ENCODE data around the gene SMIM38.
A peak's percentile ranks its signal among the peaks of the same experiment; 100 is the strongest.

SMIM38 gene

GRCh38 chr11:69193151-69193550 is 37.4 kb downstream of the SMIM38 start:
- DNase-seq (no peak), ATAC-seq (no peak)
- Mint-ChIP-seq H3K4me1 (no peaks in the 10 kb centered on the region), H3K27ac (no peak overlapping the region), H3K27me3 (no peaks in the 10 kb centered on the region), H3K9me3 (peaks cover 20 to 30% of the 10 kb centered on the region in 2 donors), H3K4me3 (no peak overlapping the region)

DNA sequence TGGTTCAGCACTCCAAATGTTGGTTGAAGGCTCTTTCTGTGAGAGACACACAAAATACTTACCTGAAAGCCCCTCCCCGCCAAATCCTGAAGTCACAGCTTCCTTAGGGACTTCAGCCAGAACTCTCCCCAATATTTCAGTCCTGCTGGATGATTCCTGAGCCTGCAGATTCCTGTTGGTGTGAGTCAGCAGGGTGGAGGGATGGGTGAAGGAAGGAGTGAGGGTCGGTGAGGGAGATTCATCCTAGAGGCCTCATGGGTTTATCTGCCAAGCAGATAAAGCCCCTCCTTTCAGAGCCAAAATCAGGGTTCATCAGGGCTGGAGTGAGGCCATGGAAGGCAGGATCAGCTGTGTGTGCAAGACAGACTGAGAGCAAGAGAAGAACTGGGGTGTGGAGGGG is 37.9 kb downstream of the SMIM38 start:
- Mint-ChIP-seq H3K4me1 (no peaks in the 10 kb centered on the region), H3K27me3 (no peaks in the 10 kb centered on the region), H3K4me3 (no peak overlapping the region), H3K27ac (no peak overlapping the region), H3K9me3 (peaks cover 16 to 25% of the 10 kb centered on the region in 2 donors)
- ATAC-seq (no peak), DNase-seq (no peak)

GRCh38 chr11:69194396-69194795 is 38.7 kb downstream of the SMIM38 start:
- H3K27ac Mint-ChIP-seq, result no peak overlapping the region
- H3K27me3 Mint-ChIP-seq, result no peaks in the 10 kb centered on the region
- H3K4me3 Mint-ChIP-seq, result no peak overlapping the region
- ATAC-seq, result no peak
- H3K9me3 Mint-ChIP-seq, result peaks cover 10 to 17% of the 10 kb centered on the region in 2 donors
- peaks cover 5% of the 10 kb centered on the region for H3K4me1 Mint-ChIP-seq
- DNase-seq, result no peak

GRCh38 chr11:69194956-69195355 is 39.2 kb downstream of the SMIM38 start:
- no peak for DNase-seq
- ATAC-seq, result no peak
- H3K27ac Mint-ChIP-seq, result no peak overlapping the region
- H3K4me3 Mint-ChIP-seq, result no peak overlapping the region
- peaks cover 9% of the 10 kb centered on the region for H3K4me1 Mint-ChIP-seq
- peaks cover 10 to 13% of the 10 kb centered on the region in 2 donors for H3K9me3 Mint-ChIP-seq
- no peaks in the 10 kb centered on the region for H3K27me3 Mint-ChIP-seq

DNA sequence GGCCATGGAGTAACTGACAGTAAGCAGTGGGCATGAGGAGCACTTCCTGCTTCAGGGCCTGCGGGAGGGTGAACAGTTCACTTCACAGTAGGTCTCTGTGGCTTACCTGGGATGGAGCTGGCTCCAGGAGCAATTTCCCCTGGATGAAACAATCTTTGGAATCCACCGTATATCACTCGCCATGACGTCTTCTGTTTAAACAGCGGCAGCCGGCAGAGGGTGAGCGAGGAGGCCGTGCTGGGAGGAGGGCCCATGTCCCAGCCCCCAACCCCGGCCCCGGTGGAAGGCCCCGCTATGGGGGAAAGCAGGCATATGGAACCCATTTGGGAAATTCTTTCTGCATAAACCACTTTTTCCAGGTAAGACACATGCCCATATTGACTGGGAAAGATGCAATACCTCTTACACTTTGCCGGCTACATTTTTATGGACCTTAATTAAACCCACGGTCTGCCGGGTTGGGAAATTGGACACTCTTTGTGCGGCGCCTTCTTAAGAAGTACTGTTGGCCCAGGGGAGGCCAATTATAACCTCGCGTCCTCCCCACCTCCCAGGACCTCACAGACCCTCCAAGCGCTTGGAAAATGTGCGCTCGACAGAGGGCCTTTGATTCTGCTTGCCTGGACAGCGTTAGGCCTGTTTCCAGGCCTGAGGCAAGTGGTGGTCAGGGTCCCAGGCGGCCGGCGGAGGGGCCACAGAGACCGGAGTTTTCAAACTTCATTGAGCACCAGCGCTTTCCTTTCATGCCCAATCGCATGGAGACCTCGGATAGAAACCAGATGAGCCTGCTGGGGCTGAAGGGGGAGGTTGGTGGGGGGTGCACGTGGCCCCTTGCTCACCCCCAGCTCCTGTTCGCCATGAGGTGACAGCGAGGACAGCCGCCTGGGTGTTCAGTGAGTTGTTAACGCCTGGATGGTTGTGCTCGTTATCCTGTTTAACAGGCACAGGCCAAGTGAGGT is 40.4 kb downstream of the SMIM38 start:
- no peak for ATAC-seq
- peaks cover 9% of the 10 kb centered on the region for H3K4me1 Mint-ChIP-seq
- H3K27me3 Mint-ChIP-seq, result no peaks in the 10 kb centered on the region
- no peak for DNase-seq
- peaks cover 10 to 13% of the 10 kb centered on the region in 2 donors for H3K9me3 Mint-ChIP-seq
- H3K27ac Mint-ChIP-seq, result no peak overlapping the region
- no peak overlapping the region for H3K4me3 Mint-ChIP-seq

GRCh38 chr11:69196783-69197169 is 41.0 kb downstream of the SMIM38 start:
- DNase-seq, result no peak
- Mint-ChIP-seq H3K9me3 (peaks cover 10 to 13% of the 10 kb centered on the region in 2 donors), H3K4me1 (peaks cover 9% of the 10 kb centered on the region), H3K4me3 (no peak overlapping the region), H3K27me3 (no peaks in the 10 kb centered on the region), H3K27ac (no peak overlapping the region)
- ATAC-seq, result no peak

DNA sequence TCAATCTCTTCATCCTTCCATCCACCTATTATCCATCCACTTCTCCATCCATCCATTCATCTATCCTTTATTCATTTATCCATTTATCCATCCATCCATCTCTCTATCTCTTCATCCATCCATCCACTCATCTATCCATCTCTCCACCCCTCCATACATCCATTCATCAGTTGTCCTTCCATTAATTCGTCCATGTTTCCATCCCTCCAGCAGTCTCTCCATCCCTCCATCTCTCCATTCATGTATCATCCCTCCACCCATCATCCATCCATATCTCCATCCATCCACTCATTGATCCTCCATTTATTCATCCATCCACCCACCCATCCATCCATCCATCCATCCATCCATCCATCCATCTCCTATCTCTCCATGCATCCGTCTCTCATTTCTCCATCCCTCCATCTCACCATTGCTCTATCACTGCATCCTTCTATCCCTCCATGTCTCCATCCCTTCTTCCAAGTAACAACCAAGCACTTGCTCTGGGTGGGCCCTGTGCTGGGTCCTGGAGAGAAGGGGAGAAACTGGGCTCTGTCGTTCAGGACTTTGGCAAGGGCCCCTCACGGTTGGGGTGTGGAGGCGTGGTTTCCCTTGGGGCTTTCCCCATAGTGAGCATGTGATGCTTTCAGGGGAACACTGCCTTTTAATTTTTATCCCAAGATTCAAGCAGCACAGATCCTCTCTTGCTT is 43.3 kb downstream of the SMIM38 start:
- ATAC-seq, result no peak
- no peak overlapping the region for H3K4me3 Mint-ChIP-seq
- peaks cover 9% of the 10 kb centered on the region for H3K4me1 Mint-ChIP-seq
- H3K27ac Mint-ChIP-seq, result no peak overlapping the region
- H3K9me3 Mint-ChIP-seq, result peaks cover 10 to 12% of the 10 kb centered on the region in 2 donors
- DNase-seq, result no peak
- H3K27me3 Mint-ChIP-seq, result no peaks in the 10 kb centered on the region

DNA sequence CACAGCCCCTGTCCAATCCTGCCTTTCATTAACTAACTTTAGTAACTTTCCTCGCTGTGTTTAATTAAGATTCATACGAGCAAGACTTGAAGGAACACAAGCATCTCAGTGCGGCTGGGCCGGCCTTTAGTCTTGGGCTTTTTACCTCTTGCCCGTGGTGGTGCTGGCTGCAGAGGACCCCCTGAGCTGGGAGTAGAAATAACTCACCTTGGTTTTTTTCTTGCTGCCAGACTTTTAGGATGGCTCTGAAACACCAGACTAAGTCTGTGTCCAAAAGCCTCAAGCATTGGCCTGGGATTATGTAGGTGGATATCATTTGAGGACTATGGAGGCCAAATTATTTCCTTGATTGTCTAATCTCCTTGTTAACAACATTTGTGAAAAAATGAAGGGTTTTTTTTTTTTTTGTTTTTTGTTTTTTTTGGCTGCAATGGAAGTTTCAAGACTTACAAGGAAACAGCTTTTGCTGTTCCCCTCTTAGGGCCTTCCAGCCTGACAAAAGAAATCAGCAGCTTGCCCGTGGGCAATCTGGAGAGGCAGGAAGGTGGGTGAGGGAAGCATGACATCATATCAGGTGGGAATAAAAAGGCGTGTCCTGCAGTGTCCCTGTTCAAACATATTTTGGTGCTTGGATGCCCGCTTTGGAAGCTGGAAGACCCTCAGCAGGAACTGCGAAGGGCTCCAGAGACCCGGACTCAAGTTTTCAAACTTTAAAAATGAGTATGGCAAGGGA is 44.0 kb downstream of the SMIM38 start:
- H3K27ac Mint-ChIP-seq, result peak overlapping the region in 1 of 2 donors; percentile 35
- H3K4me3 Mint-ChIP-seq, result no peak overlapping the region
- ATAC-seq, result no peak

DNA sequence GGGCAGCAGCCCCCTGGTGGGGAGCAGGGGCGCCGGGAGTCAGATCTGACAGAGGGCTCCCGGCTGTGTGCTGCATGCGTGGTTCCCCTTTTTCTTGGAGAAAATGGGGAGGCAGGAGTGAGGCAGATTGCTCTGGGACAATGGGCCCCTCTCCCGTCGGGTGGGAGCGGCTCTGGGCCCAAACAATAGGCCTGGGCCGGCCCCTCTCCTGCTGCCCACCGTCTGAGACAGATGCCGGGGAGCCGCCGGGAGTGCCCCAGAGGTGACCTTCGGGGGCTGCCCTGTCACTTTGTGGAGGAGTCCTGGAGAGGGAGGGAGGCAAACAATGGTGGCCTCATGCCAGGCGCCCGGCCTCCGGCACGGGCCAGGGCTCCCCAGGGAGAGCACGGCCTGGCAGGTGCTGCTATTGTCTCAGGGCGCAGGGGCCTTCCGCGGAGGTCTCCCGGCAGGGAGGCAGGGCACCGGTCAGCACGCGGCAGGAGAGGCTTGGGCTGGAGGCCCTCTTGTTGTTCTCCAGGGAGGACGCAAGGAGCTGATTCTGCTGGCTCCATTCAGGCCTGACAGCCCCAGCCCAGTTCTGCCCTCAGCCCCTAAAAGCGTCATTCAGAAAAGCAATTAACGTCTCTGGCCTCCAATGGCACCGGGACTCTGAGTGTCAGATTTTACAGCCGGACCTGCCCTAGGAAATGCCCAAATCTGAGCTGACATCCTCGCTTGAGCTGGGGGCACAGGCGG is 44.8 kb downstream of the SMIM38 start:
- Mint-ChIP-seq H3K9me3 (no peaks in the 10 kb centered on the region), H3K4me1 (peaks cover 9% of the 10 kb centered on the region), H3K4me3 (no peak overlapping the region), H3K27ac (no peak overlapping the region), H3K27me3 (no peaks in the 10 kb centered on the region)
- no peak for DNase-seq
- ATAC-seq, result no peak

More for the DNA sequence above, 44.0 kb downstream of the SMIM38 start:
- Mint-ChIP-seq H3K4me1 (peaks cover 9% of the 10 kb centered on the region), H3K9me3 (peaks cover 4 to 5% of the 10 kb centered on the region in 2 donors), H3K27me3 (no peaks in the 10 kb centered on the region)
- no peak for DNase-seq

DNA sequence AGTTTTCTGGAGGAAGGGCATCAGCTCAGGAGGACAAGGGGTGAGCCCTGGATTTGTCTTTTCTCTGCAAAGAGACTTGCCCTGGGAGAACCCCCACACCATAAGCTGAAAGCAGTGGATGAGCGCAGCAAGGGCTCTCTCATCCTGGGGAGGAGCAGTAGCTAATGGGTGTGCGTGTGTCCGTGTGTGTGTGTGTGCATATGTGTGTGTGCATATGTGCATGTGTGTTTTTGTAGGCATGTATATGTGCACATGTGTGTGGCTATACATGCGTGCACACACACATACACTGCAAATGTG is 45.3 kb downstream of the SMIM38 start:
- DNase-seq, result no peak
- Mint-ChIP-seq H3K27me3 (no peaks in the 10 kb centered on the region), H3K4me1 (peaks cover 9% of the 10 kb centered on the region), H3K4me3 (no peak overlapping the region), H3K9me3 (no peaks in the 10 kb centered on the region), H3K27ac (no peak overlapping the region)
- no peak for ATAC-seq

DNA sequence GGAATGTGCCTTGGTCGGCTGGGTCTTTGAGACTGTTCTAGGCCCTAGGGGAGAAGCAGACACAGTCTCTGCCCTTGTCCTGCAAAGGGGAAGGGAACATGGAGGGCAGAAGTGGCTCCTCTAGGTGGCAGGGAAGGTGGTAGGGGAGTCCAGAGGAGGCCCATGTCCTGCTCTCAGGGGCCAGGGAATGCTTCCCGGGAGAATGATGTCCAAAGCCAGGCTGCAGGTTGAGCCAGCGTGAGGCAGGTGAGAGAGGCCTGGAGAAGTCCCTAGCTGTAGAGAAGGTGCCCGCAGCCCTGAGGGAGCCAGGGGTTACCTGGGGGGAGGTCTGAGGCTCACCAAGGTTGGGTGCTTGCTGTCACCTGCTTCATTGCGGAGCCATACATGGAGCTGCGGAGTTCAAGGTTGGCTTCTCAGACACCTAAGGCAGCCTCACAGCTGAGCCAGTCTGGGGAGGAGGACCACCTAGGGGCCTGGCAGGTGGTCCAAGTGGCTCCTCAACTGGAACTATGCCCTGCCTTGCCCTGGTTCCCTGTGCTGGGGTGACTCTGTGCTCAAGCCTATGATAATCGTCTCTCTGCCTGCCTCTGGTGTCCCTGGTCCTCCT is 46.1 kb downstream of the SMIM38 start:
- Mint-ChIP-seq H3K27me3 (no peaks in the 10 kb centered on the region), H3K9me3 (no peaks in the 10 kb centered on the region), H3K27ac (peak overlapping the region in 1 of 2 donors; percentile 11), H3K4me1 (peaks cover 9% of the 10 kb centered on the region), H3K4me3 (no peak overlapping the region)
- DNase-seq (no peak), ATAC-seq (no peak)

DNA sequence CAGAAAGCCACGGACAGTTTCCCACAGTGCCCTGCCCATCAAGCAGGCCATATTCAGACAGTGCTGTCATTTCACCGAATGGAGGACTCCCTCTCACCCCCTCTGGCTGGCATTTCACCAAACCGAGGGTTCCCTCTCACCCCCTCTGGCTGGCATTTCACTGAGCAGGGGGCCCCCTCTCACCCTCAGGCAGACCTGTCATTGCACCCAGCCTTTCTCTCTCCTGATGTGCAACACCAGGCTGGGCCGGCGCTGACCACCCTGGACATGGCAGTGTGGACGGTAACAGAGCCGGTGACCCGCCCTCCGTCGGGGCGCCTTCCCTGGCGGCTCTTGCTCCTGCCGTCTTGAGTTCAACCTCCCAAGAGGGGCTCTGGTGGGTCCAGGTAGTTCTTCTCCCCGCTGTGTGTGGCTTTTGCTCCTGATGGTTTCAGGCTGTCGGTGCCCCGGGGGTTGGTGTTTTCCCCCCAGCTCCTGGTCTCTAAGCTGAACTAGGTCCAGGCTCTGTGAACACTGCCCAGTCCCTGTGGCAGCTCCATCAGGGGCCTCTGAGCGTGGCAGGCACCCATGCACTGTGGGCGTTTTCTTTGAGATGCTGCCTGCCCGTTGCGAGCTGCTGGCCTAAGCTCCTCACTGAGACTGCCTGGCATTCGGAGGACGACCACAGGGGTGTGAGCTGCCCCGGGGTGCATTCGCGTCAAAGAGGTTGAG is 46.9 kb downstream of the SMIM38 start:
- no peaks in the 10 kb centered on the region for H3K9me3 Mint-ChIP-seq
- no peak for DNase-seq
- peaks cover 9% of the 10 kb centered on the region for H3K4me1 Mint-ChIP-seq
- no peaks in the 10 kb centered on the region for H3K27me3 Mint-ChIP-seq
- no peak overlapping the region for H3K4me3 Mint-ChIP-seq
- ATAC-seq, result no peak
- H3K27ac Mint-ChIP-seq, result no peak overlapping the region

DNA sequence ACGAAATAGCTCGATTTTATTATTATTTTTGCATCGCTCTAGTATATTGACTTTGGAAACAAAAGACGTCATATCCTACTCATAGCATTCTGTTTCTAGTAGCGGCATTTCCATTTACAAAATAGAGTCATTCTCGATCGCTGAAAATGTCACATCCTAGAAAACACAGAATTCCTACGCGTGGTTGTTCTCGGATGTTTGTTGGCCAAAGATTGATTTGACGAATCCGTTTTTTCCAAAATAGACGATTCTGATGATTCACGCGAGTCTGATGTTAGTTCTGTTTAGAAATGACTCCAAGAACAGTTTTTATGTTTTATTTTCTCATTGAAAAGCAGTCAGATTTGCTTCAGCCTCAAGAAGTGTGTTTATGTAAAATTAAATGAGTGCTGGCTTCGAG is 47.6 kb downstream of the SMIM38 start:
- DNase-seq (no peak), ATAC-seq (no peak)
- Mint-ChIP-seq H3K27me3 (no peaks in the 10 kb centered on the region), H3K4me1 (peaks cover 9% of the 10 kb centered on the region), H3K4me3 (no peak overlapping the region), H3K27ac (no peak overlapping the region), H3K9me3 (peaks cover 4% of the 10 kb centered on the region in 2 donors)

GRCh38 chr11:69203901-69204245 is 48.1 kb downstream of the SMIM38 start:
- ATAC-seq (no peak), DNase-seq (no peak)
- Mint-ChIP-seq H3K4me3 (no peak overlapping the region), H3K9me3 (peaks cover 4 to 7% of the 10 kb centered on the region in 2 donors), H3K4me1 (peaks cover 9% of the 10 kb centered on the region), H3K27me3 (no peaks in the 10 kb centered on the region), H3K27ac (peak overlapping the region in 1 of 2 donors; percentile 2)
